ENCODE results near the gene MYMK.

GRCh38 chr9:133522073-133522910, 2.5 kb downstream of the MYMK start:
- TF ChIP-seq ZNF354B (CRISPR knock-in tag; IDR thresholded peaks at IDR 0.05) (no peak), MAX (IDR thresholded peaks at IDR 0.05) (no peak), BHLHE40 (IDR thresholded peaks at IDR 0.05; ENCODE audit: low read length) (no peak), RXRA (CRISPR knock-in tag; IDR thresholded peaks at IDR 0.05) (no peak), KDM1A (CRISPR knock-in tag; IDR thresholded peaks at IDR 0.05) (no peak)
